HEK293T (cell line): ENCODE results near the gene HSPH1.

Experiments used
- CTCF ChIA-PET: fragments of 350-600 bp; formaldehyde crosslinking; extraction: SDS; loops from one replicate; lab custom pipeline; 2021; ENCODE audit warnings: antibody characterized with exemption, inconsistent platforms; lab: Yijun Ruan, JAX
- POLR2A ChIA-PET: fragments of 350-600 bp; formaldehyde crosslinking; extraction: SDS; loops from one replicate; lab custom pipeline; 2020; ENCODE audit warnings: antibody characterized with exemption, inconsistent platforms; lab: Yijun Ruan, JAX
- DNase-seq: peaks from one replicate; pipeline ENCODE4 v3.0.0; 2012; ENCODE audit warnings: mixed read lengths; ENCODE audit errors: extremely low spot score
- ARNT ChIP-seq: fragments of 450-650 bp; IDR thresholded peaks from 2 replicates; pipeline ENCODE4 v1.6.1; 2017; ENCODE audit warnings: mild to moderate bottlenecking
- BHLHE40 ChIP-seq: fragments of 450-650 bp; IDR thresholded peaks from 2 replicates; pipeline ENCODE4 v1.6.1; 2016; ENCODE audit warnings: mild to moderate bottlenecking, moderate library complexity, borderline replicate concordance
- CTBP1 ChIP-seq: fragments of 450-650 bp; IDR thresholded peaks from 2 replicates; pipeline ENCODE4 v1.6.1; 2016; ENCODE audit warnings: borderline replicate concordance
- ELF4 ChIP-seq: fragments of 450-650 bp; IDR thresholded peaks from 2 replicates; pipeline ENCODE4 v1.6.1; 2017; ENCODE audit warnings: antibody characterized with exemption
- FOXA1 ChIP-seq: fragments of 450-650 bp; IDR thresholded peaks from 2 replicates; pipeline ENCODE4 v1.6.1; 2016; ENCODE audit warnings: mild to moderate bottlenecking
- FOXK2 ChIP-seq: fragments of 450-650 bp; IDR thresholded peaks from 2 replicates; pipeline ENCODE4 v1.6.1; 2016; ENCODE audit warnings: mild to moderate bottlenecking
- FOXM1 ChIP-seq: fragments of 450-650 bp; IDR thresholded peaks from 2 replicates; pipeline ENCODE4 v1.6.1; 2017; ENCODE audit warnings: mild to moderate bottlenecking, borderline replicate concordance
- HDGF ChIP-seq: fragments of 450-650 bp; IDR thresholded peaks from 2 replicates; pipeline ENCODE4 v1.6.1; 2017; ENCODE audit warnings: antibody characterized with exemption, borderline replicate concordance
- L3MBTL2 ChIP-seq: fragments of 450-650 bp; conservative IDR thresholded peaks from 2 replicates; pipeline ENCODE4 v1.6.1; 2016; ENCODE audit warnings: mild to moderate bottlenecking
- LEF1 ChIP-seq: fragments of 450-650 bp; IDR thresholded peaks from 2 replicates; pipeline ENCODE4 v1.6.1; 2017; ENCODE audit warnings: mild to moderate bottlenecking, borderline replicate concordance
- NFRKB ChIP-seq: fragments of 450-650 bp; IDR thresholded peaks from 2 replicates; pipeline ENCODE4 v1.6.1; 2016; ENCODE audit warnings: mild to moderate bottlenecking, moderate library complexity
- PKNOX1 ChIP-seq: fragments of 450-650 bp; IDR thresholded peaks from 2 replicates; pipeline ENCODE4 v1.6.1; 2016
- SP1 ChIP-seq: fragments of 450-650 bp; IDR thresholded peaks from 2 replicates; pipeline ENCODE4 v1.6.1; 2017
- SUZ12 ChIP-seq: fragments of 450-650 bp; IDR thresholded peaks from 2 replicates; pipeline ENCODE4 v1.6.1; 2016; ENCODE audit warnings: mild to moderate bottlenecking
- TARDBP ChIP-seq: fragments of 450-650 bp; IDR thresholded peaks from 2 replicates; pipeline ENCODE4 v1.6.1; 2016
- ZNF384 ChIP-seq: fragments of 450-650 bp; IDR thresholded peaks from 2 replicates; pipeline ENCODE4 v1.6.1; 2016

HSPH1 gene

GRCh38 chr13:31150315-31150985, 11.3 kb downstream of the HSPH1 start:
- no peak for DNase-seq
- POLR2A ChIA-PET: no interaction called here
- CTCF ChIA-PET: no interaction called here
- TF ChIP-seq LEF1 (no peak), CTBP1 (no peak), HDGF (no peak), BHLHE40 (no peak), SUZ12 (no peak), TARDBP (no peak)

GRCh38 chr13:31149604-31150003, 12.1 kb downstream of the HSPH1 start:
- DNase-seq: no peak
- CTCF ChIA-PET: no interaction called here
- POLR2A ChIA-PET: no interaction called here

GRCh38 chr13:31145417-31145816, 16.3 kb downstream of the HSPH1 start:
- no peak for TF ChIP-seq SP1
- TF ChIP-seq PKNOX1: no peak
- no peak for TF ChIP-seq TARDBP
- TF ChIP-seq SUZ12: no peak
- TF ChIP-seq ZNF384: no peak
- TF ChIP-seq FOXK2: no peak
- TF ChIP-seq ARNT: no peak
- TF ChIP-seq BHLHE40: no peak
- POLR2A ChIA-PET: no interaction called here
- no peak for DNase-seq
- CTCF ChIA-PET: no interaction called here

More at GRCh38 chr13:31149604-31150003, 12.1 kb downstream of the HSPH1 start:
- TF ChIP-seq HDGF (no peak), ZNF384 (no peak), PKNOX1 (no peak), CTBP1 (no peak), SP1 (no peak), BHLHE40 (no peak), LEF1 (no peak), FOXK2 (no peak), L3MBTL2 (no peak), ELF4 (no peak), ARNT (no peak), SUZ12 (no peak), FOXA1 (no peak), FOXM1 (no peak)

GRCh38 chr13:31138515-31138914, 23.2 kb downstream of the HSPH1 start:
- POLR2A ChIA-PET: no interaction called here
- TF ChIP-seq NFRKB: no peak
- CTCF ChIA-PET: no interaction called here
- DNase-seq: no peak

GRCh38 chr13:31136724-31137123, 25.0 kb downstream of the HSPH1 start:
- TF ChIP-seq PKNOX1: no peak
- CTCF ChIA-PET: no interaction called here
- POLR2A ChIA-PET: no interaction called here
- no peak for DNase-seq

- CTCF ChIA-PET: no interaction called here
- POLR2A ChIA-PET: no interaction called here
- TF ChIP-seq FOXK2: no peak
- TF ChIP-seq FOXA1: no peak
- no peak for TF ChIP-seq FOXM1
- TF ChIP-seq HDGF: no peak
- TF ChIP-seq ARNT: no peak
- no peak for TF ChIP-seq TARDBP
- TF ChIP-seq LEF1: no peak
- TF ChIP-seq NFRKB: no peak
- TF ChIP-seq ELF4: no peak
- no peak for TF ChIP-seq ZNF384
- TF ChIP-seq BHLHE40: no peak
- no peak for TF ChIP-seq PKNOX1
- no peak for TF ChIP-seq CTBP1
- no peak for TF ChIP-seq SP1
- TF ChIP-seq SUZ12: no peak
- TF ChIP-seq L3MBTL2: no peak
- DNase-seq: no peak
Measured at GRCh38 chr13:31134039-31134711, 27.5 kb downstream of the HSPH1 start.
